Gastroesophageal sphincter (tissue), 3 donors: Measurements from ENCODE around the gene MAU2.

Experiments used
- EP300 ChIP-seq: sonication (generic); formaldehyde crosslinking; IDR thresholded peaks from one replicate; pipeline ENCODE4 v1.6.1; 2017; ENCODE audit warnings: antibody characterized with exemption, mild to moderate bottlenecking
- POLR2A ChIP-seq, 2 donors: fragments of 450-650 bp; IDR thresholded peaks; one replicate each; pipeline ENCODE4 v1.6.1; 2017; ENCODE audit warnings: antibody characterized with exemption in 2 of 2, mild to moderate bottlenecking in 2 of 2, moderate library complexity in 1 of 2
- TF ChIP-seq, protein P1 (sequence below), 4 experiments: fragments of 200-600 bp in 2 of 4; fragments of 450-650 bp in 2 of 4; sonication (generic) in 1 of 4; IDR thresholded peaks; one replicate each; pipeline ENCODE4 v1.5.1; 2017 to 2019; ENCODE audit warnings: antibody characterized with exemption in 4 of 4, mild to moderate bottlenecking in 2 of 4, moderate library complexity in 2 of 4

DNA sequence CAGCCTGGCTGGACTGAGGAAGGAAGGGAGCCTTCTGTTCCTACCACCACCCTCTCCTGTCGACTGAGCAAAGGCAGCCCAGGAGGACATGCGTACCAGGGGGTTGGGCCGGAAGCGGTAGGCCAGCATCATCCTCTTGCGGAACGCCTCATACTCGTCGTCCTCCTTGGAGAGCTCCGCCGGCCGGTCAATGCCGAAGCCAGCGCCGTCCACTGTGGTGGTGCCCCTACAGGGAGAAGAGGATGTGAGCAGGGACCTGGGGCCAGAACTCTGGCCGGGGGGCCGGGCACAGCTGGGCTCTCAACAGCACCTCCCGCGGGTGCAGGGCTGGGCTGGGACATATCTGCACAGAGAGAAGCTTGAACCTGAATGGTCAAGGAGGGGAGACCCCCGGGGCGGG, 43.8 kb upstream of the MAU2 start:
- TF ChIP-seq, protein P1, sequence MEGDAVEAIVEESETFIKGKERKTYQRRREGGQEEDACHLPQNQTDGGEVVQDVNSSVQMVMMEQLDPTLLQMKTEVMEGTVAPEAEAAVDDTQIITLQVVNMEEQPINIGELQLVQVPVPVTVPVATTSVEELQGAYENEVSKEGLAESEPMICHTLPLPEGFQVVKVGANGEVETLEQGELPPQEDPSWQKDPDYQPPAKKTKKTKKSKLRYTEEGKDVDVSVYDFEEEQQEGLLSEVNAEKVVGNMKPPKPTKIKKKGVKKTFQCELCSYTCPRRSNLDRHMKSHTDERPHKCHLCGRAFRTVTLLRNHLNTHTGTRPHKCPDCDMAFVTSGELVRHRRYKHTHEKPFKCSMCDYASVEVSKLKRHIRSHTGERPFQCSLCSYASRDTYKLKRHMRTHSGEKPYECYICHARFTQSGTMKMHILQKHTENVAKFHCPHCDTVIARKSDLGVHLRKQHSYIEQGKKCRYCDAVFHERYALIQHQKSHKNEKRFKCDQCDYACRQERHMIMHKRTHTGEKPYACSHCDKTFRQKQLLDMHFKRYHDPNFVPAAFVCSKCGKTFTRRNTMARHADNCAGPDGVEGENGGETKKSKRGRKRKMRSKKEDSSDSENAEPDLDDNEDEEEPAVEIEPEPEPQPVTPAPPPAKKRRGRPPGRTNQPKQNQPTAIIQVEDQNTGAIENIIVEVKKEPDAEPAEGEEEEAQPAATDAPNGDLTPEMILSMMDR (IDR thresholded peaks at IDR 0.05): no peak
- TF ChIP-seq EP300 (no peak), POLR2A (IDR thresholded peaks at IDR 0.05) (no peak)
